GM12801 (cell line): Measurements from ENCODE around the gene LCNL1.

ENCODE experiments used
- TF ChIP-seq, protein P1 (sequence below): IDR thresholded peaks from one replicate; pipeline ENCODE4 v1.5.1; 2011; ENCODE audit warnings: control low read depth; ENCODE audit not compliant: insufficient read length; ENCODE audit errors: extremely low read depth

The LCNL1 gene

DNA sequence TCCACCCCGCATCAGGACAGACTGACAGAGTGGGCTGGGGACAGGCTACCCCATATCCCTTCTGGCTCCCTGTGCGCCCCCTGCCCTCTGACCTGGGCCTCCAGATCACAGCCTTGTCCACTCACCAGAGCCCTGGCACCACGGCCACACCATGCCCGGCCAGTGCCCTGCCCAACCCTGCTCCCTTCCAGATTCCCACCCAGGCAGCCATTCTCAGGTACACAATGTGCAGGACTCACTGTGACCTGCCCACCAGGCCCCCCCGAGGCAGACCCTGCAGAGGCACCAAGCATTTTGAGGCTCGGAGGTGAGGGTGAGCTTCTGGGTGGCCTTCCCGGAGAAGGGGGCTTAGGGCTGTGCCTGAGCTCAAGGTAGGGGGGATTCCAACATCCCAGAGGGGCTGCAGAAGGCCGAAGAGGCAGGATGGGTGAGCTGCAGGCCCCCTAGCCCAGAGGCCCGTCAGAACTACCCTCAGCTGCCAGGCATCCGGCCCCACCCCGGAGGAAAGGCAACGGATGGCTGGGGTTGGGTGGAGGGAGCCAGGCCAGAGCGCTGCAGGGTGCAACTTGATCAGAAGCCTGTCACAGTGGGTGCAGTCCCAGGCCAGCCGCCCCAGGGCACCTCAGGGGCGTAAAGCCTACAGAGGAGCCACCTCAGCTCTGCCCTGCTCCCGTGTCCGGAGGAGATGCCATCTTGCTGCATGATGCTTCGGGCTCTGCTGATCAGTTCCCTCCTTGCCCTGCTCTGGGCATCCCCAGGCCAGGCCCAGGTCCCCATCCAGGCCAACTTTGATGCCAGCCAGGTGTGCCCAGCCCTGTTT, at the start of gene LCNL1:
LCNL1 (plus strand) TSS at position 762 of the 820 bp plus-strand sequence. CDS start 594 bp downstream, outside the sequence.
- TF ChIP-seq, protein P1, sequence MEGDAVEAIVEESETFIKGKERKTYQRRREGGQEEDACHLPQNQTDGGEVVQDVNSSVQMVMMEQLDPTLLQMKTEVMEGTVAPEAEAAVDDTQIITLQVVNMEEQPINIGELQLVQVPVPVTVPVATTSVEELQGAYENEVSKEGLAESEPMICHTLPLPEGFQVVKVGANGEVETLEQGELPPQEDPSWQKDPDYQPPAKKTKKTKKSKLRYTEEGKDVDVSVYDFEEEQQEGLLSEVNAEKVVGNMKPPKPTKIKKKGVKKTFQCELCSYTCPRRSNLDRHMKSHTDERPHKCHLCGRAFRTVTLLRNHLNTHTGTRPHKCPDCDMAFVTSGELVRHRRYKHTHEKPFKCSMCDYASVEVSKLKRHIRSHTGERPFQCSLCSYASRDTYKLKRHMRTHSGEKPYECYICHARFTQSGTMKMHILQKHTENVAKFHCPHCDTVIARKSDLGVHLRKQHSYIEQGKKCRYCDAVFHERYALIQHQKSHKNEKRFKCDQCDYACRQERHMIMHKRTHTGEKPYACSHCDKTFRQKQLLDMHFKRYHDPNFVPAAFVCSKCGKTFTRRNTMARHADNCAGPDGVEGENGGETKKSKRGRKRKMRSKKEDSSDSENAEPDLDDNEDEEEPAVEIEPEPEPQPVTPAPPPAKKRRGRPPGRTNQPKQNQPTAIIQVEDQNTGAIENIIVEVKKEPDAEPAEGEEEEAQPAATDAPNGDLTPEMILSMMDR, result no peak

DNA sequence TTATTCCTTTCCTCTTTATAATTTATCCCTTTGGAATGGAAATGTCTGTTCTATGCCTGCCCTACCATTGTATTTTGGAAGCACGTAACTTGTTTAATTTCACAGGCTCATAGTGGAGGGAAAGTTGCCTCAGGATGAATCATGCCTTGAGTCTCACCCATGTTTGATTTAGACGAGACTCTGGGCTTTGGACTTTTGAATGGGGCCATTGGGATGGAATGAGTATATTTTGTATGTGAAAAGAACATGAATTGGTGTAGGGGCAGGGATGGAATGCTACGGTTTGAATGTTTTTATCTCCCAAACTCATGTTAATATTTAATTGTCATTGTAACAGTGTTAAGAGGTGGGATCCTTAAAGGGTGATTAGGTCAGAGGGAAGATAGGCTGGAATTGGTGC, 48.5 kb upstream of the LCNL1 start:
- TF ChIP-seq, protein P1, result no peak

GRCh38 chr9:136935651-136936050, 47.1 kb upstream of the LCNL1 start:
- TF ChIP-seq, protein P1, result no peak

GRCh38 chr9:136936645-136937170, 46.1 kb upstream of the LCNL1 start:
- TF ChIP-seq, protein P1, result no peak

DNA sequence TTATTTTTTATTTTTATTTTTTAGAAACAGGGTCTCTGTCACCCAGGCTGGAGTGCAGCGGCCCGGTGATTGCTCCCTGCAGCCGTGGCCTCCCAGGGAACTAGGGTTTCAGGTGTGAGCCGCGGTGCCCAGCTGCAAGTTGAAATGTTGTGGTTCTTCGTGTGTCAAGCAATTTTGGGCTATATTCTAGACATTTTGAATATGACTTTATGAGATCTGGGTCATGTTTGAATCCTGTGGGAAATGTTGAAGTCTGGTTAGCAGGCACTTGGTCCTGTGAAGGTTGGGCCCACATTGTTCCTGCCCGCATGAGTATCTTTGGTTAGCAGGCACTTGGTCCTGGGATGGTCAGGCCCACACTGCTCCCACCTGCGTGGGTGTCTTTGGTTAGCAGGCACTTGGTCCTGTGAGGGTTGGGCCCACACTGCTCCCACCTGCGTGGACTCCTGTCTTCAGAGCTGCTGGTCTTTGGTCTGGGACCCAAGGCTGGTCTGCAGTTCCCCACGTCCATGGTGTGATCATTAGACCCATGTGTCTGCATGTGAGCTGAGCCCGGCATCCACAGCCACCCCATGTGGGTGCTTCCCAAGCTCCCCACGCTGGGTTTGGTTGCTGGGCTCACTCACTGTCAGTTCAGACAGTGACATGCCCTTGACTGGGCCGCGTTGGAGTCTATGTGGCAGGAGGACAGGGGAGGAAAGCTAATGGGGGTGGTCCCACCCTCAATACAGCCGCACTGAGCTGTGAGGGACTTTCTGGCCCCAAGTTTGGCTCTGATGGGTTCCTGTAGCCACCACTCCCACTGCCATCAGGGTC, 45.4 kb upstream of the LCNL1 start:
- TF ChIP-seq, protein P1, result no peak

DNA sequence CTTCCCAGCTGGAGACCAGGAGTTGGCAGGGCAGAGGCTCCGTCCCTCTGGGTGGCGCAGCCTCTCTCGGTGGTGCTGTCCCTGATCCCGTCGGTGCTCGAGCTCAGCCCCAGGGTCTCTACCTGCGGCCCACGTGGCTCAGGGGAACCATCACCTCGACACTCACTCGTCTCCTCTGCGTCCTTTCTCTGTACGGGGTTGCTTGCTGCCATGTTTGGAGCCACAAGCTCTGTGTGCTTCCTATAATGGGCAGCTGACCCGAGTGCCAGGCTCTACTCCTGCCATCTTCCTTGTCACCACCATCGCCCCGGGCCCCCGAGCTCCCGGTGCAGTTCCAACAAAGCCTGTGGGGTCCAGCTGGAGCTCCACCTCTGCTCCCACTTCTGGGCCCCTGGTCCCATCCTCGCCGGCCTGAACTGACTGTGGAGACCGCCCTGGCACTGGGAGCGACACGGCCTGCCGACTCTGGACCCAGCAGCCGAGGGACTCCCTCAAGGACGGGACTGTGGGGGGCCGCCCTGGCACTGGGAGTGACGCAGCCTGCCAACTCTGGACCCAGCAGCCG, 43.3 kb upstream of the LCNL1 start:
- TF ChIP-seq, protein P1, result no peak

DNA sequence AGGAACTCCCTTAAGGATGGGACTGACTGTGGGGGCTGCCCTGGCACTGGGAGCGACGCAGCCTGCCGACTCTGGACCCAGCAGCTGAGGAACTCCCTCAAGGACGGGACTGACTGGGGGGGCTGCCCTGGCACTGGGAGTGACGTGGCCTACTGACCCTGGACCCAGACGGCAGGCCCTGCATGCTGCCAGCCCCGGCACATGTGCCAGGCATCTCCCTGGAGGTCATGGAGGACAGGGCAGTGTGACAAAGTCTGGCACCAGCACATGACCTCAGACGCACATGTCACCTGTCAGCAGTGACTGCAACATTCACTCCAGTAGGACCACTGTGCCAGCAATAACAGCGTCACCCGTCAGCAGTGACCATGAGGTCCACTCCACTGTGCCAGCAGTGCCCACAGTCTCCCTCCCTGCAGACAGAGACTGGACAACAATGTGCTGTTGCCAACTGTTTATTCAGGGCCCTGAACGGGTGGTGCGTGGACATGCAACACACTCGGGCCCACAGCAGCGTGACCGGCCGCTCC, 42.7 kb upstream of the LCNL1 start:
- TF ChIP-seq, protein P1, result no peak
